ENCODE measurements around the gene CAPN9.

CAPN9 gene

GRCh38 chr1:230788561-230789275 is 41.5 kb downstream of the CAPN9 start:
- Mint-ChIP-seq H3K27ac (no peak overlapping the region), H3K36me3 (no peaks in the 10 kb centered on the region), H3K4me1 (ENCODE audit: low read depth) (no peaks in the 10 kb centered on the region), H3K4me3 (no peak overlapping the region), H3K27me3 (peaks cover 10% of the 10 kb centered on the region), H3K9me3 (ENCODE audit: low read depth) (no peaks in the 10 kb centered on the region)

- no peaks in the 10 kb centered on the region for H3K4me1 Mint-ChIP-seq (ENCODE audit: low read depth)
- H3K27me3 Mint-ChIP-seq, result peaks cover 10% of the 10 kb centered on the region
- no peak overlapping the region for H3K27ac Mint-ChIP-seq
- no peak overlapping the region for H3K4me3 Mint-ChIP-seq
- H3K36me3 Mint-ChIP-seq, result no peaks in the 10 kb centered on the region
- H3K9me3 Mint-ChIP-seq (ENCODE audit: low read depth), result no peaks in the 10 kb centered on the region
These were observed 42.8 kb downstream of the CAPN9 start for GRCh38 chr1:230790026-230790425.

- H3K4me1 Mint-ChIP-seq (ENCODE audit: low read depth), result no peaks in the 10 kb centered on the region
- H3K4me3 Mint-ChIP-seq, result no peak overlapping the region
- H3K36me3 Mint-ChIP-seq, result no peaks in the 10 kb centered on the region
These were observed 44.9 kb downstream of the CAPN9 start for GRCh38 chr1:230791986-230792564.

GRCh38 chr1:230792691-230793462 is 45.7 kb downstream of the CAPN9 start:
- H3K4me3 Mint-ChIP-seq, result no peak overlapping the region
- no peaks in the 10 kb centered on the region for H3K4me1 Mint-ChIP-seq (ENCODE audit: low read depth)
- peaks cover 10% of the 10 kb centered on the region for H3K27me3 Mint-ChIP-seq
- H3K9me3 Mint-ChIP-seq (ENCODE audit: low read depth), result no peaks in the 10 kb centered on the region
- no peaks in the 10 kb centered on the region for H3K36me3 Mint-ChIP-seq
- no peak overlapping the region for H3K27ac Mint-ChIP-seq

More at GRCh38 chr1:230791986-230792564, 44.9 kb downstream of the CAPN9 start:
- Mint-ChIP-seq H3K9me3 (ENCODE audit: low read depth) (no peaks in the 10 kb centered on the region), H3K27me3 (peaks cover 10% of the 10 kb centered on the region), H3K27ac (no peak overlapping the region)

GRCh38 chr1:230793463-230793745 is 46.2 kb downstream of the CAPN9 start:
- Mint-ChIP-seq H3K27ac (no peak overlapping the region), H3K4me3 (no peak overlapping the region), H3K4me1 (ENCODE audit: low read depth) (no peaks in the 10 kb centered on the region), H3K36me3 (no peaks in the 10 kb centered on the region), H3K27me3 (peaks cover 11% of the 10 kb centered on the region), H3K9me3 (ENCODE audit: low read depth) (no peaks in the 10 kb centered on the region)

GRCh38 chr1:230794431-230794830 is 47.2 kb downstream of the CAPN9 start:
- no peak overlapping the region for H3K4me3 Mint-ChIP-seq
- H3K27me3 Mint-ChIP-seq, result peaks cover 15% of the 10 kb centered on the region
- H3K27ac Mint-ChIP-seq, result no peak overlapping the region
- no peaks in the 10 kb centered on the region for H3K9me3 Mint-ChIP-seq (ENCODE audit: low read depth)
- H3K36me3 Mint-ChIP-seq, result no peaks in the 10 kb centered on the region
- no peaks in the 10 kb centered on the region for H3K4me1 Mint-ChIP-seq (ENCODE audit: low read depth)

GRCh38 chr1:230794871-230795605 is 47.9 kb downstream of the CAPN9 start:
- H3K4me3 Mint-ChIP-seq, result no peak overlapping the region
- no peak overlapping the region for H3K27ac Mint-ChIP-seq
- no peaks in the 10 kb centered on the region for H3K9me3 Mint-ChIP-seq (ENCODE audit: low read depth)
- H3K36me3 Mint-ChIP-seq, result no peaks in the 10 kb centered on the region
- H3K4me1 Mint-ChIP-seq (ENCODE audit: low read depth), result no peaks in the 10 kb centered on the region
- peaks cover 15% of the 10 kb centered on the region for H3K27me3 Mint-ChIP-seq

GRCh38 chr1:230796626-230797025 is 49.4 kb downstream of the CAPN9 start:
- no peak overlapping the region for H3K27ac Mint-ChIP-seq
- no peaks in the 10 kb centered on the region for H3K36me3 Mint-ChIP-seq
- no peak overlapping the region for H3K4me3 Mint-ChIP-seq
- peaks cover 17% of the 10 kb centered on the region for H3K27me3 Mint-ChIP-seq
- H3K4me1 Mint-ChIP-seq (ENCODE audit: low read depth), result no peaks in the 10 kb centered on the region
- no peaks in the 10 kb centered on the region for H3K9me3 Mint-ChIP-seq (ENCODE audit: low read depth)

GRCh38 chr1:230797376-230797920 is 50.3 kb downstream of the CAPN9 start:
- no peaks in the 10 kb centered on the region for H3K4me1 Mint-ChIP-seq (ENCODE audit: low read depth)
- H3K4me3 Mint-ChIP-seq, result no peak overlapping the region
- peaks cover 16% of the 10 kb centered on the region for H3K27me3 Mint-ChIP-seq
- H3K9me3 Mint-ChIP-seq (ENCODE audit: low read depth), result no peaks in the 10 kb centered on the region
- no peak overlapping the region for H3K27ac Mint-ChIP-seq
- H3K36me3 Mint-ChIP-seq, result peaks cover 4% of the 10 kb centered on the region

GRCh38 chr1:230797942-230798365 is 50.8 kb downstream of the CAPN9 start:
- H3K27me3 Mint-ChIP-seq, result peaks cover 16% of the 10 kb centered on the region
- H3K27ac Mint-ChIP-seq, result no peak overlapping the region
- H3K36me3 Mint-ChIP-seq, result peaks cover 4% of the 10 kb centered on the region

GRCh38 chr1:230798491-230798890 is 51.3 kb downstream of the CAPN9 start:
- no peak overlapping the region for H3K4me3 Mint-ChIP-seq
- H3K4me1 Mint-ChIP-seq (ENCODE audit: low read depth), result no peaks in the 10 kb centered on the region
- H3K27ac Mint-ChIP-seq, result no peak overlapping the region
- no peaks in the 10 kb centered on the region for H3K9me3 Mint-ChIP-seq (ENCODE audit: low read depth)
- peaks cover 12% of the 10 kb centered on the region for H3K27me3 Mint-ChIP-seq
- peaks cover 4% of the 10 kb centered on the region for H3K36me3 Mint-ChIP-seq

More at GRCh38 chr1:230797942-230798365, 50.8 kb downstream of the CAPN9 start:
- Mint-ChIP-seq H3K4me1 (ENCODE audit: low read depth) (no peaks in the 10 kb centered on the region), H3K9me3 (ENCODE audit: low read depth) (no peaks in the 10 kb centered on the region), H3K4me3 (no peak overlapping the region)

- peaks cover 11% of the 10 kb centered on the region for H3K27me3 Mint-ChIP-seq
- no peak overlapping the region for H3K4me3 Mint-ChIP-seq
- no peaks in the 10 kb centered on the region for H3K4me1 Mint-ChIP-seq (ENCODE audit: low read depth)
- H3K27ac Mint-ChIP-seq, result no peak overlapping the region
- H3K36me3 Mint-ChIP-seq, result peaks cover 4% of the 10 kb centered on the region
- peaks cover 3% of the 10 kb centered on the region for H3K9me3 Mint-ChIP-seq (ENCODE audit: low read depth)
These were observed 54.0 kb downstream of the CAPN9 start for GRCh38 chr1:230800891-230801840.

GRCh38 chr1:230804396-230804795 is 57.2 kb downstream of the CAPN9 start:
- Mint-ChIP-seq H3K27ac (no peak overlapping the region), H3K4me1 (ENCODE audit: low read depth) (no peaks in the 10 kb centered on the region), H3K9me3 (ENCODE audit: low read depth) (peaks cover 8% of the 10 kb centered on the region), H3K36me3 (peaks cover 4% of the 10 kb centered on the region), H3K4me3 (no peak overlapping the region), H3K27me3 (peaks cover 6% of the 10 kb centered on the region)

- Mint-ChIP-seq H3K27me3 (peaks cover 1% of the 10 kb centered on the region), H3K4me3 (no peak overlapping the region), H3K27ac (no peak overlapping the region), H3K9me3 (ENCODE audit: low read depth) (peaks cover 8% of the 10 kb centered on the region), H3K4me1 (ENCODE audit: low read depth) (no peaks in the 10 kb centered on the region), H3K36me3 (peaks cover 4% of the 10 kb centered on the region)
These were observed 59.4 kb downstream of the CAPN9 start for GRCh38 chr1:230806552-230806951.

Measured in activated naive CD8-positive, alpha-beta T cell (primary cell).